ENCODE data around the gene SELE. TPM values are rescaled to one million over a fixed set of nuclear protein-coding genes. Genes with fewer than 3 reads are reported as not detected.
A peak's percentile ranks its signal among the peaks of the same experiment; 100 is the strongest.

SELE gene
- total RNA-seq, 2 experiments from 2014 or later: not detected

DNA sequence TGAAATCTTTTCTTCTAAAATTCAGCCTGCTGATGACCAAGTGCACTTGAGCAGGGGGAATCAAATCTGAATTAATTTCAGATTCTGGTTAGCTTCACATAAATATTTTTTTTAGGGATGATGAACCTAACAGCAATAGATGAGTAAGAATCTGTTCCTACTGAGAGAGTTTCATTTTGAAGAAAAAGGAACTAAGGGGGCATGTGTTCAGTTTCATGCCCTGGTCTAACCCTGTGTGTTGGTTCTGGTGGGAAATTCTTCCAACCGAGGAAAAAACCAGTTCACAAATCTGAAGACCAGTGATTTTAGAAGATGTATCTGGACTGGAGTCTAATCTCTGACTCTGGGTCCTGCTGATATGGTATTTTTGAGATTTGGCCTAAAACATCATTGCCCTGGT lies 36.1 kb downstream of the SELE start:
- Histone ChIP-seq H3K79me2 (ENCODE audit: insufficient read depth, low read depth, low read length) (no peaks in the 10 kb centered on the region), H3K9me3 (ENCODE audit: low read length) (no peaks in the 10 kb centered on the region), H3K4me1 (ENCODE audit: insufficient read depth, low read length, poor library complexity, severe bottlenecking) (peaks cover 70% of the 10 kb centered on the region), H3K36me3 (ENCODE audit: insufficient read depth, low read length) (no peaks in the 10 kb centered on the region), H3K9me2 (ENCODE audit: insufficient read depth, low read length) (no peaks in the 10 kb centered on the region), H3K4me2 (ENCODE audit: low read length) (peak overlapping the region; percentile 20), H3K4me3 (ENCODE audit: low read depth, low read length, poor library complexity, severe bottlenecking) (no peak overlapping the region), H3K27ac (ENCODE audit: low read depth, low read length, poor library complexity, severe bottlenecking) (no peak overlapping the region), H4K20me1 (ENCODE audit: insufficient read depth, low read length) (no peaks in the 10 kb centered on the region), H2AFZ (ENCODE audit: low read length) (peak overlapping the region; percentile 95; the same call in 1 of the 2 replicates)
- ChIA-PET POLR2A (interaction anchor here (1.0 to 2.2 kb wide), 2 partner anchors 16 to 20 kb away, joined by 3 to 22 read pairs; no protein-coding TSS in a partner anchor), CTCF (ENCODE audit: unreplicated experiment) (no interaction called here)
- BruUV-seq (replicated peaks): no TSS peak
- intact Hi-C loops (cut with micrococcal nuclease; ENCODE audit: unreplicated experiment): loop anchor here (5.0 to 10.0 kb wide), 3 partner anchors 195 to 333 kb away; partner anchors contain the start of genes BLZF1, NME7, SCYL3 and SLC19A2
- peak; percentile 33 for DNase-seq (ENCODE audit: low spot score)
- no peak for TF ChIP-seq EZH2phosphoT487 (IDR thresholded peaks at IDR 0.05; ENCODE audit: borderline replicate concordance, low read depth, low read length)
- TF ChIP-seq, protein P1, sequence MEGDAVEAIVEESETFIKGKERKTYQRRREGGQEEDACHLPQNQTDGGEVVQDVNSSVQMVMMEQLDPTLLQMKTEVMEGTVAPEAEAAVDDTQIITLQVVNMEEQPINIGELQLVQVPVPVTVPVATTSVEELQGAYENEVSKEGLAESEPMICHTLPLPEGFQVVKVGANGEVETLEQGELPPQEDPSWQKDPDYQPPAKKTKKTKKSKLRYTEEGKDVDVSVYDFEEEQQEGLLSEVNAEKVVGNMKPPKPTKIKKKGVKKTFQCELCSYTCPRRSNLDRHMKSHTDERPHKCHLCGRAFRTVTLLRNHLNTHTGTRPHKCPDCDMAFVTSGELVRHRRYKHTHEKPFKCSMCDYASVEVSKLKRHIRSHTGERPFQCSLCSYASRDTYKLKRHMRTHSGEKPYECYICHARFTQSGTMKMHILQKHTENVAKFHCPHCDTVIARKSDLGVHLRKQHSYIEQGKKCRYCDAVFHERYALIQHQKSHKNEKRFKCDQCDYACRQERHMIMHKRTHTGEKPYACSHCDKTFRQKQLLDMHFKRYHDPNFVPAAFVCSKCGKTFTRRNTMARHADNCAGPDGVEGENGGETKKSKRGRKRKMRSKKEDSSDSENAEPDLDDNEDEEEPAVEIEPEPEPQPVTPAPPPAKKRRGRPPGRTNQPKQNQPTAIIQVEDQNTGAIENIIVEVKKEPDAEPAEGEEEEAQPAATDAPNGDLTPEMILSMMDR (conservative IDR thresholded peaks at IDR 0.05; ENCODE audit: low read length): no peak

DNA sequence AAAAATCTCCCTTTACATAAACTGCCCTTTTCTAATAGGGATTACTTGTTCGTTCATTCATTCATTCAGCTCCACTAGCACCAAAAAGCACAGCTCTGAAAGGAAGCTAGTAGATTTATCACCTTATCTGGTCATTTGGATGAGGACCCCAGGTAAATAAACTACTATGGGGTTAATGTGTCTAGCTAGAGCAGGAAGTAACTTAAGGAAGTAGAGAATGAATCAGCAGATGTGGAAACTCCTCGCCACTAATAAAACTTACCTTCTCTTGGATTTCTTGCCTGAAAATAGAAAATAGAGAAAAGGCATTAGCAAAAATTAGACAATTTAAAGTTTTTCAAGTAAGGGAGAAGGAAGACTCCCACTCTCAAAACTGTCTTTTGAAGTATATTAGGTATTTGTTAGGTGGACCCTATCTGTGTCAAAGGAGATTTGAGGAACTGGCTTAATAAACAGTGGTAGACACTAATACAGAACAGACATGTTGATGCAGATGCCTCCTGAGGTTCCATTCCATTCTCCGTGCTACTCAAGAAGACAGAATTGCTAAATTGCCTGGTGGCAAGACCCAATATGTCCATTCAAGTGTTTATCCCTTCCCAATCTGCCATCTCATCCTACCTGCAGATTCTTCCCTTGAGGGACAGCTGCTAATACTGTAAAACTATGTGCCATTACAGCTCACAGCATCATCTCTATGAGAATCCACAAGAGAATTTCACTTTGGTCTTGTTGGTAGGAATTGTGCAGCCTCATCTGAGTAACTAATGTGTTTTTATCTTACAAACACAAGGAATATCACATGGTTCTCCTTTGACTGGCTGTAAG lies 37.4 kb downstream of the SELE start:
- H3K36me3 ChIP-seq (ENCODE audit: insufficient read depth, low read length): no peaks in the 10 kb centered on the region
- peaks cover 74% of the 10 kb centered on the region for H3K4me1 ChIP-seq (ENCODE audit: insufficient read depth, low read length, poor library complexity, severe bottlenecking)
- CTCF ChIA-PET (ENCODE audit: unreplicated experiment): no interaction called here
- H3K4me3 ChIP-seq (ENCODE audit: low read depth, low read length, poor library complexity, severe bottlenecking): peak overlapping the region; percentile 3
- H2AFZ ChIP-seq (ENCODE audit: low read length): peak overlapping the region; percentile 95
- POLR2A ChIA-PET: interaction anchor here (0.5 to 2.2 kb wide), 9 partner anchors 15 to 610 kb away, joined by 3 to 22 read pairs (median 3); partner anchors contain the start of gene METTL18
- H3K27ac ChIP-seq (ENCODE audit: low read depth, low read length, poor library complexity, severe bottlenecking): no peak overlapping the region
- BruUV-seq (replicated peaks): no TSS peak
- H3K9me3 ChIP-seq (ENCODE audit: low read length): no peaks in the 10 kb centered on the region
- intact Hi-C loops (cut with micrococcal nuclease; ENCODE audit: unreplicated experiment): loop anchor here (5.0 to 10.0 kb wide), 3 partner anchors 196 to 332 kb away; partner anchors contain the start of genes BLZF1, NME7, SCYL3 and SLC19A2
- peak overlapping the region; percentile 49 for H3K4me2 ChIP-seq (ENCODE audit: low read length)
- no peak for DNase-seq (ENCODE audit: low spot score)
- no peaks in the 10 kb centered on the region for H3K79me2 ChIP-seq (ENCODE audit: insufficient read depth, low read depth, low read length)
- H4K20me1 ChIP-seq (ENCODE audit: insufficient read depth, low read length): no peaks in the 10 kb centered on the region
- H3K9me2 ChIP-seq (ENCODE audit: insufficient read depth, low read length): no peaks in the 10 kb centered on the region
- no peak for TF ChIP-seq EZH2phosphoT487 (IDR thresholded peaks at IDR 0.05; ENCODE audit: borderline replicate concordance, low read depth, low read length)
- TF ChIP-seq, protein P1 (conservative IDR thresholded peaks at IDR 0.05; ENCODE audit: low read length): no peak
